HG03575 (cell line): ENCODE results near the gene CLEC2D.
"Not testable (repeated sequence)": the region's sequence is repeated elsewhere in the genome, so short reads cannot be mapped to it uniquely, and the experiment has no call there.

Experiments
- ATAC-seq: cut with Tn5 transposase; IDR thresholded peaks from one replicate; pipeline ENCODE4 v1.9.1; 2021; ENCODE audit not compliant: unreplicated experiment, insufficient number of reproducible peaks, low FRiP score; ENCODE audit errors: extremely low read depth

CLEC2D gene

GRCh38 chr12:9669534-9669933 is at the start of gene CLEC2D:
TSS of gene CLEC2D (plus strand) at chr12:9669713. CDS start at chr12:9669735, 22 bp downstream.
- ATAC-seq = peak; percentile 34

DNA sequence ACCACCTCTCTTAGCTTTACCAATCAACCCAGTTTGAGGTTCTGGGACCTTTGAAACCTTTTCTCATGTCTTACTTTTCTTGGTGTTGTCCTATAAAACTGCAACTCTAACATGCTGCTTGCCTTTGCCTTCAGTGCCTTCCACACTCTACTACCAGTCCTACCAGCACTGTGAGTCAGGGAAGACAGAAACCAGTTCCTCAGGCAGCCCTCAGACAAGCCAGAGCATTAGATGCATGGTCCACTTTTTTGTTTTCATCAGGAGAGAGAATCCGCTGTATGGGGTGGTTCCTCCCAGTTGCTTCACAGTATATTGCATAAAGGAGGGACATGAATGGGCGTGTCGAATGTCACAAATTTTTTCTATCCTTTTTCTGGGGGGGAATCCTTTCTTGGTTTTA is 44.5 kb upstream of the CLEC2D start:
- ATAC-seq = no peak

GRCh38 chr12:9626291-9626690 is 43.2 kb upstream of the CLEC2D start:
- no peak for ATAC-seq

DNA sequence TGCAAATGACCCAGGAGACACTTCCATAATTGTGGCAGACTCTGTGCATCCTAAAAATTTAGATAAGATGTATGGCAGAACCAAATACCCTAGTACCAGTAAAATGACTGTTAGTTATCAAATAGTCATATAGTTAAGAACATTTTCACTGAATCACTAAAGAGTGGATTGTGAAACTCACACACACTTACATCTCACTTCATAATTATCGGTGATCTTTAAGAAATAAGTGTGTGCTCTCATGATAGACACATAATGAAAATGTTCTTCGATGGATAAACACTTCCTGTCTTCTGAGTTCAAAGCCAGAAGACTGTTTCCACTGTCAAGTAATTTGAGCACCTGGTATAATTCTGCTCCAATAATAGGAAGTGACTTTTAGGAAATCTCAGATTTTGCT is 42.7 kb upstream of the CLEC2D start:
- no peak for ATAC-seq

DNA sequence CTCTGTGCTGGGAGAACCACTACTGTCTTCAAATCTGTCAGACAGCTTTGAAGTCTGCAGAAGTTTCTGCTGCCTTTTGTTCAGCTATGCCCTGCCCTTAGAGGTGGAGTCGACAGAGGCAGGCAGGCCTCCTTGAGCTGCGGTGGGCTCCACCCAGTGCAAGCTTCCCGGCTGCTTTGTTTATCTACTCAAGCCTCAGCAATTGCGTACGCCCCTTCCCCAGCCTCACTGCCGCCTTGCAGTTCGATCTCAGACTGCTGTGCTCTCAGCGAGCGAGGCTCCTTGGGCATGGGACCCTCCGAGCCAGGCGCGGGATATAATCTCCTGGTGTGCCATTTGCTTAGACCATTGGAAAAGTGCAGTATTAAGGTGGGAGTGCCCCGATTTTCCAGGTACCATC is 36.7 kb upstream of the CLEC2D start:
- no peak for ATAC-seq

DNA sequence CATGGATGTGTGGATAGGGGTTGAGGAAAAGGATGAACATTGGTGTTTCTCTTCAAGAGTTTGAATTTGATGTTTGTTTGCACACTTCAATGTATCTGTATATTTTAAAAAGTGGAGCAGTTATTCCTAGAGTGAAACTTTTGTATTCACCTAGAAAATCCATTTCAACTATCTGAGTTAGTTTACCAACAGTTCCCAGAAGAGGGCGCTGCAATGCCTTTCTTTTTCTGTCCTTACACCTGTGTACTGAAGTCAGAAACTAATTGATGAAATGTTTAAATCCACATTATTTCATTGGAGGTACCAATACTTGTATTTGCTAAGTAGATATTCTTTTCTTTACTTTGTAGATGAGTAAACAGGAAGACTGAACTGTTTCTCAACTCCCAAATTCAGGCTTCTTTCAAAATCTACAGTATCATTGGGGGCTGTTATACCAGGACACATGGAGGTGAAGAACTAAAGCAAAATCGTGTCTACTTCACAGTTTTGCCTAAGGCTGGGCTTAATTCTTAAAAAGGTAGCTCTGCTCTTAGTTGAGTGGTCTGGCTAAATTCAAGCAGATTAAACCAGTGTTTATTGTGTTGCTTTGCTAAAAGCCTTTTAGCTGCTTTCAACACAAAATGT is 35.2 kb upstream of the CLEC2D start:
- ATAC-seq = no peak

DNA sequence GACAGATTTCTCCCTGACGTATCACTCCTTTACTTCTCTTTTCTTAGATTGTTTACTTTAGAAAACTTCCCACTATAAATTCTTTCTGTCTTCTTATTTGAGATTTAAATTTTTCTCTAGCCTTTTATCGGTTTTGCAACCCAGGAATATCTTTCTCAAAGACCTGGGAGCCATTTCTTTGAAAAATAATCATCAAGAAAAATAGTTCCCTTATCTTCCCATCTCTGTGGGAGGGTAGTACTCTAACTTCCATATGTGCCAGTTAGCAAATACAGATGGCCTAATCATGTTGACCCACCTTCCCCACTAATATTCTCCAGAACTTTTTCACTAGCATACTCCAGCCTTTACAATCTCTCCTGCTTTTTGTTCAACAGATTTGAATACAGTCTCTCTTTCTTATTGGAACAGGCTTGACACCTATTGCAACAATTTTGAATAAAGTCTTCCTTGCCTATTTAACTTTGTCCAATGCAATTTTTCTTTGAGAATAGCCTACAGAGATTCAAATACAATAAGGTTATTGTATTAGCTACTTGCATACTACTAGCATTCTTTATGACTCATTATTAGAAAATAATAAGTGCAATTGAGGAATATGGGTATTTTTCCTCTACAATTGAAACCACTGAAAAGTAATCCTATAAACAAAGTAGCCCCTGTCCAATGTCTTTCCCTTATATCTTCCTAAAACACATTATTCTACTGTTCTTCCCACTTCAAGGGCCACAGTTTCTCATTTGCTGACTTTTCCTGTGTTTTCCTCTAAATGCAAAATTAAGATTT is 34.4 kb upstream of the CLEC2D start:
- ATAC-seq = no peak

DNA sequence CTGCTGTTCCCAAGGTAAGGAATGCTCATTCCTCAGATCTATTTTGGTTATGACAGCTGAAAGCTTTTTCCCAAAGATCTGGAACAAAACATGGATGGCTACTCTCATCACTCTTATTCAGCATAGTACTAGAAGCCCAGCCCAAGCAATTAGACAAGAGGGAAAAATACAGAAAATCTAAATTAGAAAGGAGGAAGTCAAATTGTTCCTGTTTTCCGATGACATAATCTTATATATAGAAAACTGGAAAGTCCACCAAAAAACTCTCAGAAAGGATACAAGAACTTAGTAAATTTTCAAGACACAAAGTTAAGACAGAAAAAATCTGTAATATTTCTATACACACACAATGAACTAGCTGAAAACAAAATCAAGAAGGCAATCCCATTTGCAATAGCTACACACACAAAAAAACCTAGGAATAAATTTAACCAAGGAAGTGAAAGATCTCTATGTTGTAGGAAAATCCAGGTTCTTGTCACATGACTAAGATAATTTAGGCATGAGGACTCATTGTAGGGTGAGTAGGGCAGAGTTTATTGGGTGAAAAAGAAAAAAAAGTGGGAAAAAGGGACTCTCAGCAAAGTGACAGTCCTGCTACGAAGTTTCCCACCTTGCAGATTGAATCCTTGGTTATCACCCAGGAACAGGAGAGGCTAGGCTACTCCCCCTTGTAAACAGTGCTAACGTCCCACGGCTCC is 33.2 kb upstream of the CLEC2D start:
- no peak for ATAC-seq

DNA sequence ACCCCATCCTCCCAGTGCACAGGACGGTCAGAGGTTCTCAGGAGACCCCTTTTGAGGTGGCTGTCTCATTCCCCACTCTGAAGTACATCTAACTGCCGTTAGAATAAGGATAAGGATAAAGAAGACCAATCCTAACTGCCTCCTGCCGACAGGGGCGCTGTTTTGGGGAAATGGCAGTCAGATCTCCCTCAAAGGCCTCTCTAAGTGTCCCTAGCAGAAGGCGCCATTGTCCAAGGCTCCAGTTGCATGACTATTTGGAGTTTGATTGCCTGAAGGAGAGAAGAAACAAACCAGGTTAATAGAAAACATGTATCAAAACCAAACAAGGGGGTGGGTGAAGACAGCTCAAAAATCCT is 32.7 kb upstream of the CLEC2D start:
- no peak for ATAC-seq

DNA sequence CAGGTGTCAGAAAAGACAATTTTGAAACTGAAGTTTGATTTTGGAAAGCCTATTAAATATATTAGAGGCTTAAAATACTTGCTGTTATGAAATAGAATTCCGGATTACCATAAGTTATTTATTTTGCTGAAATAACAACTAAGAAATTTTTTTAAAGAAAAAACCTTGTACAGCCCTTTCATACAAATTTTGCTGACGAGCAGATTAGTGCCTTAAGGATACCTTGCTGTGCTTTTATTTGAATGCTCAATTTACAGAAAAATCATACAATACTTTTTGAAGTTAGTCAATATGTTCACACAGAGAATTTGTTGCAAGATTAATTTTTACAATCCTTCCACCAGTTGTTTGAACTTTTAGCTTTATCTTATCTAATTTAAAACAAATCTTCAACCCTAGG is 29.5 kb upstream of the CLEC2D start:
- no peak for ATAC-seq

DNA sequence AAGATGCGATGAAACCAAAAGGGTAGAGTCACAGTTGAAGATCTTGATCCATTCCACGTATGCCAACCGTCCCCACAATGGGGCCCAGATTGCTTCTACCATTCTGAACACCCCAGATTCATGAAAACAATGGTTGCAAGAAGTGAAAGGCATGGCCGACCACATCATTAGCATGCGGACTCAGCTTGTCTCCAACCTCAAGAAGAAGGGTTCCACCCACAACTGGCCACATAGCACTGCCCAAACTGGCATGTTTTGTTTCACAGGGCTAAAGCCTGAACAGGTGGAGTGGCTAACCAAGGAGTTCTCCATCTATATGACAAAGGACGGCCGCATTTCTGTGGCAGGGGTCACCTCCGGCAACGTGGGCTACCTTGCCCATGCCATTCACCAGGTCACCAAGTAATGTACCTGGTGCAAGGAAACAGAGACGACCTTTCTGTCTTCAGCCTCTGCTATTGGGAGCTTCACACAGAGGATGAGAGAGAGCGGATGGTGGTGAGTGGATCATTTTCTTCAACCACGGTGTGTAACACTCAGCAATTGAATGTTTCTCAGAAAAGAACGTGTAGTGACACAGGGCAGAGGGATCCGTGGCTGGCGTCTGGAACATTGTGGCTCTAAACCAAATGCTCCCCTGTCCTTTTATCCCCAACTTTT is 26.8 kb upstream of the CLEC2D start:
- no peak for ATAC-seq

DNA sequence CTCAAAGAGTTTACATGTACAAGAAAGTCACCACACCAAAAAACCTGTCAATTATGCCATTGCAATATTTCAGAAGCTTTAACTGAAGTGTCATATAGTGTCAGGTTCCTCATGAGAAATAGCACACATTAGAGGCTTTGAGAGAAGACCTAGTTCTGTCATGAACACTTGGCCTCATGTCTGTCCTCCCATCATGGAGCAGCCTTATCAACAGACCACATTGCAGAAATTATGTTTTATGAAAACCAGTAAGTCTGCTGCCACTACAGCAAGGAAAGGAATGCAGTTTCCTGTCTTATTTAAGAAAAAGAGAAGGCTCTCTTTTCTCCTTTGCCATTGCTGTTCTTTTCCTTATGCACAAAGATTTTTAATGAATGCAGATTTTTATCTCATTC is 26.2 kb upstream of the CLEC2D start:
- ATAC-seq = no peak

DNA sequence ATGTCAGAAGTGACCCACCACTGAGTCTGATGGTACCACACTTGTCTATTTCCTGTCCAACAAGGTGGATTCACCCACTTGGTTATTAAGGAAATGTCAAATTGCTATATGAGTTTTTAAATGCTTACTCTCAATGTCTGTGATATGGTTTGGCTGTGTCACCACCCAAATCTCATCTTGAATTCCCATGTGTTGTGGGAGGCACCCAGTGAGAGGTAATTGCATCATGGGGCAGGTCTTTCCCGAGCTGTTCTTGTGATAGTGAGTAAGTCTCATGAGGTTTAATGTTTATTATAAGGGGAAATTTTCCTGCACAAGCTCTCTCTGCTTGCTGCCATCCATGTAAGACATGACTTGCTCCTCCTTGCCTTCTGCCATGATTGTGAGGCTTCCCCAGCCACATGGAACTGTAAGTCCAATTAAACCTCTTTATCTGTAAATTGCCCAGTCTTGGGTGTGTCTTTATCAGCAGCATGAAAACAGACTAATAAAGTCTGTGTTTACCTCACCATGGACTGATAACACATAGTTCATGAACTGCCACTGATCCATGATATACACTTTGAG is 24.4 kb upstream of the CLEC2D start:
- ATAC-seq = not testable (repeated sequence)

DNA sequence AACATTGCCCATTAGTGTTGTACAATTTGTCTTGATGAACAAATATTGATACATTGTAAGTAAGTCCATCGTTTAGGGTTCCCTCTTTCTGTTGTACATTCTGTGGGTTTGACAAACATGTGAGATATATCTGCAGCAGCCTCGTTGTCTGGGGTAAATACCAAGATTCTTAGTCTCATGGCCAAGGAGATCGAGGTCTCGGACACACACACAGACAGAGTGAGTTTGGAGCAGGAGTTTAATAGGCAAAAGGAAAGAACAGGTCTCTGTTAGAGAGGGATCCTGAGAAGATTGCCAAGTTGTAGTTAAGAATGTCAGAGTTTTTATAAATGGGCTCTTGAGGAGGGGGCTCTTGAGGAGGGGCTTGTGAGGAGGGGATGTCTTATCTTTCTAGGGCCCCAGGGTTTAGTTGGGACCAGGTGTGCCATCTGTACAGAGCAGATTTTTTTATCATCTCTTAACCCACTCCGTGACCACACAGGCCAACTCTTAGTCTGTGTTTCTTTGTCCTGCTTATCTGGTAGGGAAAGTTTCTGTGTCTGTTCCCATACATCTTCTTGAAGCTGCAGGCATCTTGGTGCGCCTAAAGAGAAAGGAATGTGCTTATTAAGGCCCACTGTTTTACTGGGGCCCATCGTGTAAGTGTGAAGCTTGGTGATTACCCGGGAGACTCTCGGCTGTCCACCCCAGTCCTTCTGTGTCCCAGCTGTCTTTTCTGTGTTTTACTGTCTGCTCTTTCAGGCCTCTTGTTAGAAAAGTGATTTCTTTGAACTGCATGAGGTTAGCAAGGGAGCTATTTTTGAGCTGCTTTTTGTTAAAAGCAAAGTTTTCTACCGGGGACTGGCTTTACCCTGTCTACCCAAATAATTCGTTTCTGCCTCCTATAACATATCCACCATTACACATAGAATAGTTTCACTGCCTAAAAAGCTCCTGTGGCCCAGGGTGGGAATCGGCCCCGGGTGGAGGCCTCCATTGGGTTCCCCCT is 22.4 kb upstream of the CLEC2D start:
- no peak for ATAC-seq

- ATAC-seq = peak; percentile 33
Measured at GRCh38 chr12:9647825-9648700, 21.4 kb upstream of the CLEC2D start.

GRCh38 chr12:9648701-9649531 is 20.6 kb upstream of the CLEC2D start:
- ATAC-seq = no peak

DNA sequence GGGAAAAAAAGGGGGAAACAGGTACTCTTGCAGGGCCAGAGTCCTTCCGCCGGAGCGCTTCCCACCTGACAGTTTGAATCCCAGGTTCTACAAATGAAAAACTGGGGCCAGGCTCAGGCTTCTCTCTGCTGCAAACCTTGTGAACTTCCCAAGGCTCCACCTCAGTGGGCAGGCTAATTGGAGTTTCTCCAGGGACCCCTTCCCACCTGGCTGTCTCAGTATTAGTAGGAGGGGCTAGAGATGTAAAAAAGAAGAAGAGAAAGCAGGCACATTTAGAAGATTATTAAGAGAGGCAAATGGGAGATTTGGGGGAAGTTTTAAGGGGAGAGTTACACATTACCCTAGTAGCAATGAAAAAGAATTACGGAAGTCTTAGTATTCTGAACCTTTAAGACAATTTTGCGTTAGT is 20.0 kb upstream of the CLEC2D start:
- no peak for ATAC-seq
